Epithelial cell of umbilical artery (primary cell): ENCODE results near the gene SPINK6. TPM values are rescaled to one million over a fixed set of nuclear protein-coding genes. Genes with fewer than 3 reads are reported as not detected.

ENCODE experiments used
- total RNA-seq: library from RNA; depleted of rRNA; stranded (reverse); fragments of >200 nt; gene quantifications from 2 replicates; pipeline ENCODE4 v1.2.3, GENCODE V29; 2014

The SPINK6 gene, protein sequence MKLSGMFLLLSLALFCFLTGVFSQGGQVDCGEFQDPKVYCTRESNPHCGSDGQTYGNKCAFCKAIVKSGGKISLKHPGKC
- total RNA-seq = not detected in 2 replicates

DNA sequence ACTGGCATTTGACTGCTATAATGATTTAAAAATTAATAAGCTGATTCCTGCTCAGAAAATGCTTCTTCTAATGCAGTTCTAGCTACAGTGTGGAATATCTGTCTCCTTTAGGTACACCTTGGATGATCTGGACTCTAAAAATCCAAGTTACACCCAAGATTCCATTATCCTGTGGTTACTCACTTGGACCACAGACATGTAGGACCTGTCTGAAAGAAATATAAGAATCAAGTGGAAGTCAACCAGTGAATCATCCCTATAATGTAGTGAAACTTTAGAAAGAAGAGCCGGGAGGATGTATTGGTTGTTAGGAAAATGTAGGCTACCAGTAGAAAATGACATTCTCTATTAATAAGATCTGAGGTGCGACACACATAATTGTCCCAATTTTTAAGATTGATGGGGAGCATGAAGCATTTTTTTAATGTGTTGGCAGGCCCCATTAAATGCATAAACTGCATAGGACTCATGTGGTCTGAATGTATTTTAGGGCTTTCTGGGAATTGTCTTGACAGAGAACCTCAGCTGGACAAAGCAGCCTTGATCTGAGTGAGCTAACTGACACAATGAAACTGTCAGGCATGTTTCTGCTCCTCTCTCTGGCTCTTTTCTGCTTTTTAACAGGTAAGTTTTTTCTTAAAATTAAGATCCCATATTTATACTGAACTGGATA lies at the start of gene SPINK6:
Gene SPINK6, plus strand, starts transcription at position 512 of the 673 bp plus-strand sequence. Its CDS starts 55 bp downstream, at position 567.

DNA sequence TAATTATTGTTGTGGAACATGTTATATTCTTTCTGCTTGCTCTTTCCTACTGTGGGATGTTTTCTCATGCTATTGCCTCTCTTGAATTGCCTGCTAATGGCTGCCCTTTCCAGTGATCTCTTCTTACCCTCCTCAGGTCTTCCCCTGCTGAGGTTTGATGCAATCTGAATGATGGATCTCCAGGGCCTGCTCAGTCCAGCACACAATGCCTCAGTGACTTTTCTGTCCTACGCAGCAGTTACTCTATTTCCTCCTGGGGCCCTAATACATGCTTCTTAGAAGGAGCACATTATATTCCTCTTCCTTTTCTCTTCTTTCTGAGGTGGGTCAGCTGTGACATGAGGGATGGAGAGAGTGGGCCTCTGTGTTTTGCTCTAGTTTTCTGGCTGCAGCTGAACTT lies 34.6 kb upstream of the SPINK6 start, which contains the start of gene SPINK14:
Gene SPINK14, plus strand, starts transcription at position 301 of the 400 bp plus-strand sequence. CDS start 1,187 bp downstream, outside the sequence.

DNA sequence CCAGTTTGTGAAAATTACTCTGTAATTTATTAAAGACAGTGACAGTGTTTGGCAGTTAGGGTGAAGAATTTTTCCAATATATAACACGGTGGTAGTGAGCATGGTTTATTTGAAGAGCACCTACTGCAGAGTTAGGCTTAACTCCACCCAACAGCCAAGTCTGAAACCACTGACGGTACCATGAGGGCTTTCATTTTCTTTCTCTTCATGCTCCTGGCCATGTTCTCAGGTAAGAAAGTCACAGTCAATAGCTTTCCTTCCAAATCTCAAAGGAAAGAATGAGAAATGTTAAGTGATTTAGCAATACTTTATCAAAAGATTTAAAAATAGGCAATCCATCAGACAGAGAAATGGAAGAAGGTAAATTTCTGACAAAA lies 35.6 kb downstream of the SPINK6 start, which contains the start of gene MARCOL:
Gene MARCOL, plus strand, starts transcription at position 108 of the 377 bp plus-strand sequence. Its CDS starts 73 bp downstream, at position 181.

Other genes starting within 250 kb of the SPINK6 start
- 1.6 TPM in 1 of 2 replicates, not detected in the other for gene SPINK5, start 139.1 kb upstream of the SPINK6 start, total RNA-seq
- gene SPINK14, start 34.5 kb upstream of the SPINK6 start, total RNA-seq = not detected in 2 replicates
- not detected in 2 replicates for gene MARCOL, start 35.5 kb downstream of the SPINK6 start, total RNA-seq
- gene SPINK13, start 65.8 kb downstream of the SPINK6 start, total RNA-seq = not detected in 2 replicates
- gene SPINK7, start 109.4 kb downstream of the SPINK6 start, total RNA-seq = not detected in 2 replicates
- gene SPINK9, start 132.5 kb downstream of the SPINK6 start, total RNA-seq = not detected in 2 replicates
- 52.6 and 81.5 TPM in 2 replicates for gene FBXO38, start 180.9 kb downstream of the SPINK6 start, total RNA-seq